ENCODE results near the gene PRKAR1A.

DNA sequence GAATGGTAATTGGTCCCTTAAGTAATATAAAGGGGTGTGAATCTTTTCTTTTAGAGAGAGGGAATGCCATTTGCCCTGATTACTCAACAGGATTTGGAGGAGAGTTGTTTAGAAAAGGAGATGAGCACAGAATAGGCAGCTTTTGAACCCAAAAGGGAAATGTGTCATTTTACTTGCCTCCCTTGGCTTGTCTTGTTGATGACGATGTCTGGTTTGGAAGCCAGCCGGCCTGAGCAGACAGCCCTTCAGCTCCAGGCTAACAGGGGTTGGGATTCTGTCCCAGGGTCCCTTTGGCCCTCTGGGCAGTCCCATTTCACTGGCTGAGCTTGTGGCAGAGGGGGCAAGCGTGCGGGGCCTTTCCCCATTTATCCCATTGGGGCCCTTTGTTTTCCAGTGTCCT, 22.3 kb upstream of the PRKAR1A start:
- TF ChIP-seq EP300 (IDR thresholded peaks at IDR 0.05): no peak
- TF ChIP-seq CTCF (IDR thresholded peaks at IDR 0.05): no peak

All from stomach (tissue), 4 donors.